K562 (cell line): ENCODE data around the gene UNC93B1. TPM values are rescaled to one million over a fixed set of nuclear protein-coding genes. Genes with fewer than 3 reads are reported as not detected.

Experiments used
- ASH1L ChIP-seq: fragments of 450-650 bp; IDR thresholded peaks from 2 replicates; pipeline ENCODE4 v1.6.1; 2018; ENCODE audit warnings: borderline replicate concordance, mild to moderate bottlenecking, low read depth; ENCODE audit not compliant: partially characterized antibody
- CHD1 ChIP-seq: fragments of 200-600 bp; sonication (generic); IDR thresholded peaks from one replicate; pipeline ENCODE4 v1.6.1; 2012; ENCODE audit warnings: mild to moderate bottlenecking, moderate library complexity, low read length, inconsistent platforms
- HLTF ChIP-seq: fragments of 450-650 bp; IDR thresholded peaks from 2 replicates; pipeline ENCODE4 v1.6.1; 2016
- IRF1 ChIP-seq: sonication (generic); formaldehyde crosslinking; IDR thresholded peaks from 2 replicates; pipeline ENCODE4 v1.8.0; 2022; ENCODE audit warnings: missing genetic modification reagents, mild to moderate bottlenecking, borderline replicate concordance
- IRF9 ChIP-seq: fragments of 450-650 bp; IDR thresholded peaks from 2 replicates; pipeline ENCODE4 v1.6.1; 2016; ENCODE audit warnings: missing biosample characterization, missing genetic modification characterization
- JUND ChIP-seq, 2 experiments: IDR thresholded peaks; 2 replicates in 1 of 2; 3 replicates in 1 of 2; pipeline ENCODE4 v1.6.1; 2011; ENCODE audit warnings: borderline replicate concordance in 2 of 2, low read depth in 2 of 2, low read length in 2 of 2, improper control_type of control experiment in 1 of 2, missing biosample characterization in 1 of 2, missing genetic modification characterization in 1 of 2, missing genetic modification reagents in 1 of 2
- KLF1 ChIP-seq: fragments of 450-650 bp; IDR thresholded peaks from 2 replicates; pipeline ENCODE4 v1.6.1; 2016; ENCODE audit warnings: missing genetic modification characterization, missing compliant biosample characterization
- MAZ ChIP-seq, 2 experiments: fragments of 450-650 bp in 1 of 2; sonication (generic) in 1 of 2; formaldehyde crosslinking; IDR thresholded peaks in 1 of 2; conservative IDR thresholded peaks in 1 of 2; 2 replicates each; pipeline versions ENCODE4 v1.4.0 to v1.5.0; 2020; ENCODE audit warnings: mild to moderate bottlenecking in 1 of 2, missing genetic modification reagents in 1 of 2
- MBD2 ChIP-seq: sonication (generic); IDR thresholded peaks from 2 replicates; pipeline ENCODE4 v1.6.1; 2016; ENCODE audit warnings: low read depth, borderline replicate concordance
- MTA3 ChIP-seq: fragments of 450-650 bp; formaldehyde crosslinking; IDR thresholded peaks from 2 replicates; pipeline ENCODE4 v1.6.1; 2017; ENCODE audit warnings: mild to moderate bottlenecking, borderline replicate concordance
- NFE2L1 ChIP-seq: fragments of 450-650 bp; IDR thresholded peaks from 2 replicates; pipeline ENCODE4 v1.6.1; 2016; ENCODE audit warnings: missing genetic modification characterization, low read depth, mild to moderate bottlenecking, missing compliant biosample characterization, moderate library complexity, borderline replicate concordance
- NFIC ChIP-seq: fragments of 450-650 bp; IDR thresholded peaks from 2 replicates; pipeline ENCODE4 v1.6.1; 2017; ENCODE audit warnings: mild to moderate bottlenecking, inconsistent platforms
- PHF8 ChIP-seq: fragments of 200-600 bp; sonication (generic); IDR thresholded peaks from 2 replicates; pipeline ENCODE4 v1.6.1; 2012; ENCODE audit warnings: mixed run types, mild to moderate bottlenecking, inconsistent platforms, low read length, moderate library complexity, borderline replicate concordance
- RFX1 ChIP-seq: fragments of 450-650 bp; IDR thresholded peaks from 2 replicates; pipeline ENCODE4 v1.6.1; 2016; ENCODE audit warnings: mild to moderate bottlenecking, moderate library complexity
- SNIP1 ChIP-seq: fragments of 450-650 bp; IDR thresholded peaks from 2 replicates; pipeline ENCODE4 v1.7.1; 2017; ENCODE audit warnings: low read depth, mild to moderate bottlenecking
- SP1 ChIP-seq: sonication (generic); formaldehyde crosslinking; IDR thresholded peaks from 2 replicates; pipeline ENCODE4 v1.8.1; 2022; ENCODE audit warnings: mild to moderate bottlenecking, missing genetic modification reagents
- TAF1 ChIP-seq: IDR thresholded peaks from 2 replicates; pipeline ENCODE4 v1.6.1; 2011; ENCODE audit warnings: mild to moderate bottlenecking, low read length, moderate library complexity; ENCODE audit not compliant: insufficient read depth, control insufficient read depth, severe bottlenecking; ENCODE audit errors: extremely low read depth
- TAF9B ChIP-seq: fragments of 450-650 bp; IDR thresholded peaks from 2 replicates; pipeline ENCODE4 v1.6.1; 2018; ENCODE audit warnings: mild to moderate bottlenecking; ENCODE audit not compliant: partially characterized antibody
- ZNF165 ChIP-seq: fragments of 250-450 bp; sonication (Bioruptor Pico); IDR thresholded peaks from 2 replicates; pipeline ENCODE4 v1.4.0; 2020; ENCODE audit warnings: borderline replicate concordance
- ZNF224 ChIP-seq: sonication (generic); formaldehyde crosslinking; IDR thresholded peaks from 2 replicates; pipeline ENCODE4 v1.8.0; 2022; ENCODE audit warnings: mild to moderate bottlenecking, missing genetic modification reagents
- ZNF764 ChIP-seq: fragments of 250-450 bp; sonication (Bioruptor Pico); IDR thresholded peaks from 2 replicates; pipeline ENCODE4 v1.4.0; 2020; ENCODE audit warnings: low read depth, mild to moderate bottlenecking, moderate library complexity
- polyA plus RNA-seq, 8 experiments: library from polyadenylated mRNA; depleted of rRNA in 4 of 8; stranded (reverse) in 5 of 8; unstranded in 3 of 8; fragments of >200 nt; fragmentation: Nextera tagmentation in 2 of 8; fragmentation: Illumina TruSeq in 1 of 8; extraction: Ambion mirVana in 2 of 8; extraction: Trizol in 1 of 8; gene quantifications; 2 replicates each; pipeline versions ENCODE4 v1.2.1 to v1.2.3, GENCODE V29; 2011 to 2014; ENCODE audit warnings: inconsistent platforms in 1 of 8, missing spikeins in 1 of 8
- total RNA-seq, 7 experiments: library from RNA; depleted of rRNA in 6 of 7; stranded (reverse); fragments of >200 nt in 6 of 7; fragmentation: Illumina TruSeq in 2 of 7; extraction: Trizol in 2 of 7; gene quantifications; 2 replicates each; pipeline versions ENCODE4 v1.2.1 to v1.2.3, GENCODE V29; 2011 to 2021; ENCODE audit warnings: low replicate concordance in 1 of 7

UNC93B1 gene
- total and polyA plus RNA-seq, 9 of the 15 experiments (the other 6 are each of a cell fraction or from before 2014, with no cell fraction given), result 0.10 to 13.6 (median 6.5) TPM

- TF ChIP-seq CHD1, result no peak
- TF ChIP-seq NFIC, result peak; percentile 66
- TF ChIP-seq PHF8, result no peak; the same call in 1 of the 2 replicates
- TF ChIP-seq TAF1, result peak; percentile 19
- no peak for TF ChIP-seq SP1 (CRISPR knock-in tag)
- no peak for TF ChIP-seq KLF1 (tag)
- no peak for TF ChIP-seq IRF9 (tag)
- peak; percentile 21; the same call in 1 of the 2 replicates for TF ChIP-seq MTA3
- no peak for TF ChIP-seq RFX1
- no peak for TF ChIP-seq ASH1L
- no peak for TF ChIP-seq JUND (IDR thresholded peaks at IDR 0.05; ENCODE audit: borderline replicate concordance, low read depth, low read length)
- no peak for TF ChIP-seq JUND (tag; IDR thresholded peaks at IDR 0.05; ENCODE audit: borderline replicate concordance, low read depth, low read length)
- no peak for TF ChIP-seq ZNF764 (CRISPR knock-in tag)
- TF ChIP-seq SNIP1, result no peak
- no peak for TF ChIP-seq TAF9B
- TF ChIP-seq MAZ (CRISPR knock-in tag; conservative IDR thresholded peaks at IDR 0.05 in 1 of 2, IDR thresholded peaks at IDR 0.05 in 1 of 2), result peak; percentile 56 to 69
- no peak for TF ChIP-seq ZNF165
- no peak for TF ChIP-seq IRF1 (CRISPR knock-in tag)
- no peak for TF ChIP-seq NFE2L1
- 0 out of 2 replicates have a peak, but pooled peaks have one; percentile 23 for TF ChIP-seq MBD2
- TF ChIP-seq ZNF224 (CRISPR knock-in tag), result no peak
- TF ChIP-seq HLTF, result no peak
These were observed 6.5 kb upstream of the UNC93B1 start, which contains the start of gene ALDH3B1 (continued) for GRCh38 chr11:68010090-68011041.
